8988T (cell line): Measurements from ENCODE around the gene GLT8D1.
"Not testable (repeated sequence)": the region's sequence is repeated elsewhere in the genome, so short reads cannot be mapped to it uniquely, and the experiment has no call there.

Experiments used
- DNase-seq: peaks from one replicate; pipeline ENCODE4 v3.0.0; 2011

Gene GLT8D1, protein sequence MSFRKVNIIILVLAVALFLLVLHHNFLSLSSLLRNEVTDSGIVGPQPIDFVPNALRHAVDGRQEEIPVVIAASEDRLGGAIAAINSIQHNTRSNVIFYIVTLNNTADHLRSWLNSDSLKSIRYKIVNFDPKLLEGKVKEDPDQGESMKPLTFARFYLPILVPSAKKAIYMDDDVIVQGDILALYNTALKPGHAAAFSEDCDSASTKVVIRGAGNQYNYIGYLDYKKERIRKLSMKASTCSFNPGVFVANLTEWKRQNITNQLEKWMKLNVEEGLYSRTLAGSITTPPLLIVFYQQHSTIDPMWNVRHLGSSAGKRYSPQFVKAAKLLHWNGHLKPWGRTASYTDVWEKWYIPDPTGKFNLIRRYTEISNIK

DNA sequence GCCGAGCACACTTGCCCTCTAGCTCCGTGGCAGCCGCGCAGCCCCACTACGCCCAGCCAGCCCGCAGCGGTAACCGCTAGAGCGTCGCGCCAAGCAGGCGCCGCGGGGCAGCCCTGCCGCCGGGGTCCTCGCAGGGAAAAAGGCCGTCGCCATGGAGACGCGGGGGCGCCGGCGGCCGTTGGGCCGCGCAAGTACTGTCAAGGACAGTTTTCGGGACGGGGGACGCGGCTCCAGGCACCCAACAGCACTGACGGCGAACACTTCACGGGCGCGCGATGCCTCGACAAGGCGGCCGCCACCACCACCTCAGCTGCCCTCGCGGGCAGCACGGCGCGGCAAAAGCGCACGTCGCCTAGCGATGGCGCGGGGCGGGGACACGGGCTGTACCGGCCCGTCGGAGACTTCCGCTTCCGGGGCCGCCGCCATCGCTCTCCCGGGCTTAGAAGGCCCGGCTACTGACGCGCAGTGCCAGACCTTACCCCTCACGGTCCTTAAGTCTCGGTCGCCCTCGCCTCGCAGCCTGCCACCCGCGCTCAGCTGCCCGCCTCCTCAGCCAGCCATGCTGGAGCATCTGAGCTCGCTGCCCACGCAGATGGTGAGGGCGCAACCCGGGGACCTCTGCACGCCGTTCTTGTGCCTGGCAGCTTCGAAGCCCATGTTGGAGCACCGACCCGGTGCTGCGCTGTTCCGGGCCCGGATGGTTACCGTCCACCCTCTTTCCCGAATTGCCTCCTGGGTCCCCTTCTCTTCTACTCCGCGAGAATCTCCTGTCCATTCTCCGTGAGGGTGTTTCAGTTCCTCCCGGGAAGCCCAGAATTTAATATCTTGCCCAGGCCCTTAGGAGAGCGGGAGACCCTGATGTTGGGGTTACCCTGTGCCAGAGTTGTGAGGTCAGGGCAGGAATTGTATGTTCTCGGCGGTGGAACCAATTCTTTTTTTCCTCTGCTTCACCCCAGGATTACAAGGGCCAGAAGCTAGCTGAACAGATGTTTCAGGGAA, at the start of gene GLT8D1, which contains the start of gene SPCS1:
Gene GLT8D1 (minus strand): TSS at position 104 of the 999 bp plus-strand sequence. CDS start 5,331 bp downstream, outside the sequence.
Gene SPCS1 (plus strand): TSS at position 419 of the 999 bp plus-strand sequence. CDS start 141 bp downstream, at position 560.
- peak; percentile 86 for DNase-seq

DNA sequence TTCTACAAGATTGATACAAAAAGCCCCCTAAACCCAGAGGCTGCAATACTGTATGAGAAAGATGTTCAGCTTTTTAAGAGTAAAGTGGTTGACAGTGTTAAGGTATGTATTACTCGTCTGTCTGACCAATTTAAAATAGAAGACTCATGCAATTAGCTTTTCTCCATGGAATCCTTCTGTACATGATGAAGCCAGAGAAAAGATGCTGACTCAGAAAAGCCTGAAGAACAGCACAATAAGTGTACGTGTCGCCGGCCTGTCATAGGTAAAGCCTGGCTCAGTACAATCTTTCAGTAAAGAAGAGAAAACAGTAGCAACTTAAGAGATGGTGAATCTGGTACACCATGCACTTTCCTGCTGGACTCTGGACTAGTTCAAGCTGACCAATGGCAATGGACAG, 48.8 kb upstream of the GLT8D1 start:
- DNase-seq, result no peak

DNA sequence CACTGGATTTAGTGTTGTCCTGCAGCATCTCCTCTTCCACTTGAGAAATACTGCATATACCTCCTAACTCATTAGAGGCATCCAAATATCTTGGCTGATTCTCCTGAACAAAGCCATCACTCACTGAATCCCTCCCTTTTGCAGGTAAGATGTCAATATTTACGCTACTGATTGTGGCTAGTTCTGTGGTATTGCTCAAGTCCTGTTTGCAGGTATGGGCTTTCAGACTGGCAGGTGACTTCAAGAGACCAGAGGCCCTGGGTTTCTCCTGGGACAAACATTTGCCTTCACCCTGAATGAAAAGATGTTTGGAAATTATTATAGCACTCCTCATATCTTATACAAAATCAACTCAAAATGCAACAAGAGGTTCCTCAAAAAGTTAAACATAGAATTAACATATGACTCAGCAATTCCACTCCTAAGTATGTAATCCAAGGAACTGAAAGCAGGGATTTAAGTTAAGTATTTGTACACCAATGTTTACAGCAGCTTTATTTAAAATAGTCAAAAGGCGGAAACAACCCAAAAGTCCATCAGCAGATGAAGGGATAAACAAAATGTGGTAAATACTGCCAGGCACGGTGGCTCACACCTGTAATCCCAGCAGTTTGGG, 46.6 kb upstream of the GLT8D1 start:
- DNase-seq, result no peak

DNA sequence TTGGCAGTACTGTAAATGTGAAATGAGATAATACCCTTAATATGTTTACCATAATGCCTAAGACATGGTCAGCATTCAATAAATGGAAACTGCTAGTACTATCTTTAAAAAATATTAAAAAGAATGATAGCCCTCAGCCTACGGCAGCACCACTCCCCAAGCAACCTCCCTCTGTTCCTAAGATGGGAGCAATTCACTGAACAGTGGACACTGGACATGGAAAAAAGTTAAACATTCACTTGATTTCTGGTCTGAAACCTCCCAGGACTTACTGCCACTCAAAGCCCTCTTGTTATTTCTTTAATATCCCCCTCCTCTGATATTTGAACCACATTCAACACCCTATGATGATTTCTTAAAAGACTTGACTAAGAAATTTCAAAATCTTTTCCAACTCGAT, 38.1 kb upstream of the GLT8D1 start:
- no peak for DNase-seq

DNA sequence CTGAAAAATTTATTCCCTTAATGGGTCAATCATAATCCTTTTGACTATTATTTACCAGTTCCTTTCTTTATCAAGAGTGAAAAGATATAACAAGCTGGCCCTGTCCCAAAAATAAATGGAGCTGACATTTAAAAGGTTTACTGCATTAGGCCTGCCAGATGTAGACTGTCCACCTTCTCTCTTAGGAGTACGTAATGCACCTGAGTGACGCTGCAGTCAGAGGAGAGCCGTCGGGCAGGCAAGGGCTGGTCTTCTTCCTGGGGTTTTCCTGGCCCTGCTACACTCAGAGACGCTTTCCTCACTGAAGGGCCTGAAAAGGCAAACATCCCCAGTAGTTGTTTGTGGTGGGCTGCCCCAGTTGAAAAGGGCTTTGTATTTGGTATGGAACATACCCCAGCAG, 37.6 kb upstream of the GLT8D1 start:
- no peak for DNase-seq

DNA sequence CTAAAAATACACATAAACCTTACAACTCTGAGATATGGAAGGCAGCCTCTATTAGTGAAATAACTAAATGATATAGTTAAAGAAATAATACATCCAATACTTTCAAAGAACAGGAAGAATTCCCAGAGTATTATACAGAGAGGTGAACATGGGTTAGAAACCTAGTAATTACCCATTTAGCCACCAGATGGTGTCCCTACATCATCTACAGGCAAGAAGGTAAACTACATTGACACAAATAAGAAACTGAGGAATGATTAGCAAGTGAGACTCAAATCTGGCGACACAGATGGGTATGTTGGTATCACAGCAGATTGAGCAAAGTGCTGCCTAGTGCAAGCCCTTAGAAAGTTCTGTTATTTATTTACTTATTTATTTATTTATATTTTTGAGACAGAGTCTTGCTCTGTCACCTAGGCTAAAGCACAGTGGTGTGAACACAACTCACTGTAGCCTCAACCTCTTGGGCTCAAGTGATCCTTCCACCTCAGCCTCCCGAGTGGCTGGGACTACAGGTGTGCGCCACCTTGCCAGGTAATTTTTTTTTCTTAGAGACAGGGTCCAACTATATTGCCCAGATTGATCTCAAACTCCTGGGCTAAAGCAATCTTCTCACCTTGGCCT, 36.9 kb upstream of the GLT8D1 start:
- DNase-seq, result peak; percentile 50

DNA sequence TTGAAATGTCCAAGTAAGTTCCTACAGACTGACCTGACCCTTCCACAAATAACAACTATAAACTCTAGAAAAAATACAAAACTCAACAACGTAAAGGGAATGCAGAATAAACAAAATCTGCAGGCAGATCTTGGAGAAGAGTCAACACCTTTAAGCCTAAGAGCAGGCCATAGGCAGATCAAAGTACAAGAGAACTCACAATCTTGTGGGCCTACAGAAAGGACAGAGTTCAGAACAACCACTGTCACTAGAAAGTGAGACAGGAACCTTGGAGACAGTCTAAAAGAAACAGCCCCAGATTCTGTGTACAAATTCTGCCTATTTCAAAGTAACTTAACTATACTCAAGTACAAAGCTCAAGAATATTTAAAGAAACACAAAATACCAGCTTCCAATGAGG, 34.1 kb upstream of the GLT8D1 start:
- DNase-seq, result no peak

DNA sequence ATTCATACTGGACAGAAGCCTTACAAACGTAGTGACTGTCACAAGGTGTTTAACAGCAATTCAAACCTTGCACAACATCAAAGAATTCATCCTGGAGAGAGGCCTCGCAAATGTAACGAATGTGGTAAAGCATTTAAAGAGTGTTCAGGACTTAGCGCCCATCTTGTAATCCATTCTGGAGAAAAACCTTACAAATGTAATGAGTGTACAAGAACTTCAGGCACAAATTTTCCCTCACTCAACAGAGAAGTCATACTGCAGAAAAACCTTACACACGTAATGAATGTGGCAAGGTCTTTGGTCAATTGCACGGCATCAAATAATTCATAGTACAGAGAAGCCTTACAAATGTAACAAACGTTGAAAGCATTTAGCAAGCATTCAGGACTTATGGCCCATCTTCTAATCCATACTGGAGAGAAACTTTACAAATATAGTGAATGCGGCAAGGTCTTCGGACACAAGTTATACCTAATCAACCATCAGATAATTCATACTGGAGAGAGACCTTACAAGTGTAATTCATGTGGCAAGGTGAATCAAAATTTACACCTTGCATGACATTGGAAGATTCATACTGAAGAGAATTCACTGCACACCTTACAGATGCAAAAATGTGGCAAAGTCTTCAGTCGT, 27.8 kb upstream of the GLT8D1 start:
- DNase-seq, result no peak

DNA sequence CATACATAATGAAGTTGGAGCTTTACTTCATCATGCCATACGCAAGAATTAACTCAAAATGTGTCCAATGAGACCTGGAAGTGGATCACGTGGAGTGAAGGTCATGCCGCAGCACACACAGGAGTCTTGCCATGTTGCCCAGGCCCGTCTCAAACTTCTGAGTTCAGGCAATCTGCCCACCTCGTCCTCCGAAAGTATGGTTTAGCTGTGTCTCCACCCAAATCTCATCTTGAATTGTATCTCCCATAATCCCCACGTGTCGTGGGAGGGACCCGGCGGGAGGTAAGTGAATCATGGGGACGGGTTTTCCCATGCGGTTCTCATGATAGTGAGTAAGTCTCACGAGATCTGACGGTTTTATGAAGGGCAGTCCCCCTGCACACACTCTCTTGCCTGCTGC, 26.0 kb upstream of the GLT8D1 start:
- no peak for DNase-seq

DNA sequence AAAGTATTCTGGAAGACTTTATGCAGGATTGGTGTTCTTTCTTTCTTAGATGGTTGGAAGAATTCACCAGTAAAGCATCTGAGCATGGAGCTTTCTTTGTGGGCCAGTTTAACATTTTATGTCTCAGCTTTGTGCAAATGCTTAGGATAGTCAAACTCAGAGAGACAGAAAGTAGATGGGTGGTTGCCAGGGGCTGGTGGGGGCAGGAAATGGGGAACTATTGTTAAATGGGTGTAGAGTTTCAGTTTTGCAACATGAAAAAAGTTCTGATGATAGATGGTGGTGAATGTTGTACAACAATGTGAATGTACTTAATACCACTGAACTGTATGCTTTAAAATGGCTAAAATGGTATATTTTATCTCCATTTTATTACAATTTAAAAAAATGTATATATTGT, 25.1 kb upstream of the GLT8D1 start:
- DNase-seq, result no peak

DNA sequence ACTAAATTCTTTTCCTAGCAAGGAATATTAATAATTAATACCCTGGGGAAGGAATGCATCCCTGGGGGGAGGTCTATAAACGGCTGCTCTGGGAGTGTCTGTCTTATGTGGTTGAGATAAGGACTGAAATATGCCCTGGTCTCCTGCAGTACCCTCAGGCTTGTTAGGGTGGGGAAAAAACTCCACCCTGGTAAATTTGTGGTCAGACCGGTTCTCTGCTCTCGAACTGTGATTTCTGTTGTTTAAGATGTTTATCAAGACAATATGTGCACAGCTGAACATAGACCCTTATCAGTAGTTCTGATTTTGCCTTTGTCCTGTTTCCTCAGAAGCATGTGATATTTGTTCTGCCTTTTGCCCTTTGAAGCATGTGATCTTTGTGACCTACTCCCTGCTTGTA, 23.2 kb upstream of the GLT8D1 start:
- DNase-seq, result not testable (repeated sequence)

DNA sequence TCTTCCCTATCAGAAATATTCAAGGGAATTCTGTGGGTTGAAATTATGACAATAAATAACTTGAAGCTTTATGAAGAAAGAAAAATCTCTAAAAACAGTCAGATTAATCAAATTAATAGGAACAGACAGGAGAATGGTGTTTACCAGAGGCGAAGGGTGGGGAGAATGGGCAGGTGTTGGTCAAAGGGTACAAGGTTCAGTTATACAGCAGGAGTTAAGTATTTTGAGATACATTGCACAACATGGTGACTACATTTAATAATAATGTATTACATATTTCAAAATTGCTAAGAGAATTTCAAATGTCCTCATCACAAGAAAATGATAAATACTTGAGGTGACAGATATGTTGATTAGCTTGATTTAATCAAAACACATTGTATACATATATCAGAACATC, 18.9 kb upstream of the GLT8D1 start:
- no peak for DNase-seq

DNA sequence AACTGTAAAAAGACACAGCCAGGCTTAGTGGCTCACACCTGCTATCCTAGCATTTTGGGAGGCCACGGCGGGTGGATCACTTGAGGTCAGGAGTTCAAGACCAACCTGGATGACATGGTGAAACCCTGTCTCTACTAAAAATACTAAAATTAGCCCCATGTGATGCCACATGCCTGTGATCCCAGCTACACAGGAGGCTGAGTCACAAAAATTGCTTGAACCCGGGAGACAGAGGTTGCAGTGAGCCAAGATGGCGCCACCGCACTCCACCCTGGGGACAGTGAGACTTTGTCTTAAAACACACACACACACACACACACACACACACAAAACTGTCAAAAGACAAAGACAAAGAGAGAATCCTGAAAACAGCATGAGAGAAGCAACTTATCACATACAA, 18.3 kb upstream of the GLT8D1 start:
- DNase-seq, result no peak

DNA sequence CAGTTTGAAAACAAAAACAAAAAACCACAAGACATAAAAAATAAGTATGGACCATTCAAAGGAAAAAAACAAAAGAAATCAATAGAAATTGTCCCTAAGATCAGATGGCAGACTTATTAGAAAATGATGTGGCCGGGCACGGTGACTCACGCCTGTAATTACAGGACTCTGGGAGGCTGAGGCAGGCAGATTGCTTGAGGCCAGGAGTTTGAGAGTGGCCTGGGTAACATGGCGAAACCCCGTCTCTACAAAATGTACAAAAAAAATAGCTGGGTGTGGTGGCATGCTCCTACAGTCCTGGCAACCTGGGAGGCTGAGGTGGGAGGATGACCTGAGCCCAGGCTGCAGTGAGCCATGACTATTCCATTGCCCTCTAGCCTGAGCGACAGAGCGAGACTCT, 16.9 kb upstream of the GLT8D1 start:
- DNase-seq, result no peak

DNA sequence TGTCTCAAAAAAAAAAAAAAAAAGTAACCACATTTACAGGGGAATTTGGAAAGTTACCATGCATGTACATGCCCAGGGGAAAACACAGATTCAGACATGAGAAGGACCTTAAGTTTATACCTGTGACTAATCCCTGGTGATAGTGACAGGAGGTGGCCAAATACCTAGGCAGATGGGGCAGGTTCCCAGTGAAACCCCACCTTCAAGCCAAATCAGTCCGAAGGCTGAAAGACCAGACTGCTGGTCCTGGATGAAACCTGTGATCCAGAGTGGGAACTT, 16.1 kb upstream of the GLT8D1 start:
- DNase-seq, result no peak

DNA sequence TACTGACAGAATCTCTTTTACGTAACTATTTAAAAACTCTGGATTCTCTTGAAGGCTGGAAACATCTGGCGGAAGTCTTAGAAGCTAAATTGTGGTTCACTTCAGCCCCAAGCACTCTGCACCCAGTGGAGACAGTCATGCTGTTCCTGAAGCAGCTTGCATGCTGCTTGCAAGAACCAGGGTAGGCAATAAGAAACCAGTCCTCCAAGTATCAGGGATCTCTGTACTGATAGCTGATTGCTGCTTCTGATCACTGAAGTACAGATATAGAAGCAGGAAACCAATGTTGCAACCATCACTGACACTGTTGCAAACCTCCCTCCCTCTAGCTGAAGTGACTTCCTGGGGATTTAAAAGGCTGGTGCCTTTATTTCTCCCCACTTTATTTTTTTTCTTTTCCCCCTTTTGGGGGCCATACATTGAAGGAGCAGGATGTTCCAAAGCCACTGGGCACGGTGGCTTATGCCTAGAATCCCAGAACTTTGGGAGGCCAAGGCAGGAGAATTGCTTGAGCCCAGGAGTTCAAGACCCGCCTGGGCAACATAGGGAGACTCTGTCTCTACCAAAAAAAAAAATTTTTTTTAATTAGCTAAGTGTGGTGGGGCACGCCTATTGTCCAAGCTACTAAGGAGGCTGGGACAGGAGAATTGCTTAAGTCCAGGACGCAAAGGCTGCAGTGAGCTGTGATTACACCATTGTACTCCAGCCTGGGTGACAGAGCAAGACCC, 15.6 kb upstream of the GLT8D1 start:
- DNase-seq, result no peak

DNA sequence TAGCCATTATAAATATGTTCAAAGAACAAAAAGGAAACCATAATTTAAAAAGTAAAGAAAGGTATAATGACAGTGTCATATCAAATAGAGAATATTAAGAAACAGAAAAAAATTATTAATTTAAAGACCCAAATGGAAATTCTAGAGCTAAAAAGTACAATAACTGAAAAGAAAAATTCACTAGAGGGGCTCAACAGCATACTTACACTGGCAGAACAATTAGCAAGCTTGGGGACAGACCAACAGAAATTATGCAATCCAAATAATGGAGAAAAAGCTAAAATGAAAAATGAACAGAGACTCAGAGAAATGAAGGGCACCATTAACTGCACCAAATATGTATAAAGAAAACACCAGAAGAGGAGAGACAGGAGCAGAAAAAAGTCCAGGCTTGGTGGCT, 14.0 kb upstream of the GLT8D1 start:
- no peak for DNase-seq

DNA sequence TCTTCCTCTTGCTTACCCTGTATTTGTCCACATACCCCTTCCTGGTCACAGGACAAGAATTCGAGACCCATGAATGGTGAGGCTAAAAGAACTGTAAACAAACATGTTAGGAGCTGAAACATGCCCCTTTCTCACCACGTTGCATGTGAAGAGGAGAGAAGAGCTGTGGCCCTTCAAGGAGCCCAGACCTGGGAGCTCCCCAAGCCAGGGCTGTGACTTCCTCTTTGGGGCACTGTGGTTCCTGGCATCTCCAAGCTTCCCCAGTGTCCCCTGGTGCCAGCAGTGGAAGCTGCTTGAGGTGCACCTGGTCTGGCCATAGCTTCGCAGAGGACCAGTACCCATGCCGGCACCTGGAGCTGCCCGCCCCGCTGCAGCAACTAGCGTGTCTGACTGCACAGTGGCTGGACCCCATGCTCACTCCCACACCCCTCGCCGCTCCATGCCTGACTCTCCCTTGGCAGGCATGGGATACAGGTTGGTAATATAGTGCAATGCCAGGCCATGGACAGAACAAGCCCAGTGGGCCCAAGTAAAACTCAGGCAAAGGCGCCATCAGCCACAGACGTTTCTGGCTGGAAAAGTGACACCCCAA, 10.2 kb upstream of the GLT8D1 start:
- no peak for DNase-seq

DNA sequence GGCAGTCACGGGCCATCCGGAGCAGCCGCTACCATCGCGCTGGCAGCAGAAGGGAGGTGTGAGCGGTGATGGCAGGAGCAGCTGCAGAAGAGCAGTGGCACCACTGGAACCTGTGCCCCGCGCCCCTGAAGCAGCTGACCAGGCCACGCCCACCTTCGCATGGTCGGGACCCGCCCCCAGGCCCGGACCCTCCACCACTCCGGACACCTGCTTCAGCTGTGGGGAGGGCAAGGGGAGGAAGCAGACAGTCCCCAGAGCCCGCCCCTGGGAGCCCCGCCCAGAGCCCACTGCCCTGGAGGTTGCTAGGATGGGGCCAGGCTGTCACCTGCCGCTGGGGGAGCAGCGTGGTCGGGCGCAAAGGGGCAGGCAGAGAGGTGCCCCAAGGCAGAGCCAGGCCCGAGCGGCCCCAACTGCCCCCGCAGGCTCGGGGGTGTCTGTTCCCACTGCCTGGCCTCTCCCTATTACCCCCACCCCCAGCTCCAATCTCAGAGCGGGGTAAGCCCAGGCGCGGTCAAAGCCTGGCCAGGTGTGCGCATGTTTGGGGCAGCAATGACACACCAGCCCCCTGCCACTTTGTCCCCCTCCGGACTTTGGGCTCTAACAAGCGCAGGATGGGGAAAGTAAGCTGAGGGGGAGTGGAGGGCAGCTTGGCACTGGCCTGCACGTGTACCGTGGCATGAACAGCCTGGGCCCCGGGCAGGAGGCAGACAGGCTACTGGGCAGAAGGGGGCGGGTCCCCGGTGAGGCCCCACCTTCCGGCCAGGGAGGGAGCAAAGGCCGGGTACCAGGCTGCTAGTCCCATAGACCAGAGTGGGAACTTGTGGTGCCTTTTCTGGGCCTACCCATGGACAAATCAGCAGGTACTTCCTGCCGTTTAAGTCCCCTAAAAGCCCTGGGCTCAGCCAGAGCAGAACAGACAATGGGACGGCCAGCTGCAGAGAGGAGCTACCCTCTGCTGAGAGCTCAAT, 9.0 kb upstream of the GLT8D1 start:
- no peak for DNase-seq
